GM12878 (cell line): ENCODE results near the gene NCAM1. TPM values are rescaled to one million over a fixed set of nuclear protein-coding genes. Genes with fewer than 3 reads are reported as not detected.

Source experiments
- ATAC-seq: fragments of 200-7000 bp; cut with Tn5 transposase; 3 replicates; pipeline ENCODE4 v1.9.1; 2020; ENCODE audit warnings: mild to moderate bottlenecking, moderate library complexity
- BruUV-seq: library from RNA; stranded (reverse); fragments of 400-500 nt; replicated peaks from 2 replicates; lab custom pipeline; 2021; lab: Mats Ljungman, UMichigan
- CTCF ChIA-PET: fragments of 300-600 bp; sonication (Branson Sonifier 250); formaldehyde crosslinking; extraction: SDS; loops from one replicate; lab custom pipeline; 2021; ENCODE audit warnings: inconsistent platforms; lab: Yijun Ruan, JAX
- POLR2A ChIA-PET: fragments of 350-600 bp; formaldehyde crosslinking; extraction: SDS; loops from one replicate; lab custom pipeline; 2021; ENCODE audit warnings: inconsistent platforms; lab: Charles Lee
- RAD21 ChIA-PET: fragments of 300-600 bp; sonication (Branson Sonifier 250); formaldehyde crosslinking; loops from one replicate; lab custom pipeline; 2023; ENCODE audit warnings: antibody characterized with exemption; ENCODE audit not compliant: unreplicated experiment; lab: Charles Lee
- SMC1A ChIA-PET: fragments of 300-600 bp; sonication (Branson Sonifier 250); formaldehyde crosslinking; loops from one replicate; lab custom pipeline; 2023; ENCODE audit not compliant: unreplicated experiment, uncharacterized antibody; lab: Charles Lee
- DNase-seq: peaks from one replicate; pipeline ENCODE4 v3.0.0-alpha.2; 2011; ENCODE audit warnings: low read depth, low spot score
- FAIRE-seq: peaks from 3 replicates; lab custom pipeline; 2011; peaks lifted over from hg19 to GRCh38; lab: Jason Lieb, UNC
- H2AFZ ChIP-seq: 2 replicates; pipeline ENCODE4 v1.6.0; 2011; ENCODE audit warnings: low read depth, low read length, control low read depth; ENCODE audit not compliant: control insufficient read depth
- H3K27ac ChIP-seq: 2 replicates; pipeline ENCODE4 v1.5.1; 2011; ENCODE audit warnings: control low read depth; ENCODE audit not compliant: control insufficient read depth, insufficient read depth
- H3K27me3 ChIP-seq, 2 experiments: replicated peaks in 1 of 2; 2 replicates each; pipeline versions ENCODE4 v1.6.0 to v1.6.1; 2011; ENCODE audit warnings: low read length in 1 of 2; ENCODE audit not compliant: control insufficient read depth in 2 of 2, insufficient read depth in 2 of 2
- H3K36me3 ChIP-seq, 2 experiments: 2 replicates each; pipeline ENCODE4 v1.5.1; 2011; ENCODE audit warnings: low read length in 1 of 2; ENCODE audit not compliant: control insufficient read depth in 2 of 2, insufficient read depth in 2 of 2
- H3K4me1 ChIP-seq: 2 replicates; pipeline ENCODE4 v1.6.1; 2011; ENCODE audit warnings: mild to moderate bottlenecking, low read length, moderate library complexity, mixed read lengths; ENCODE audit not compliant: control insufficient read depth, insufficient read depth
- H3K4me2 ChIP-seq: 2 replicates; pipeline ENCODE4 v1.6.0; 2011; ENCODE audit warnings: control low read depth; ENCODE audit not compliant: control insufficient read depth, insufficient read depth
- H3K4me3 ChIP-seq: fragments of 200-600 bp; sonication (generic); 2 replicates; pipeline ENCODE4 v1.5.1; 2016
- H3K79me2 ChIP-seq: 2 replicates; pipeline ENCODE4 v1.6.0; 2011; ENCODE audit warnings: low read length; ENCODE audit not compliant: control insufficient read depth, insufficient read depth
- H3K9ac ChIP-seq: 2 replicates; pipeline ENCODE4 v1.8.0; 2011; ENCODE audit warnings: low read length, control low read depth, mixed read lengths; ENCODE audit not compliant: control insufficient read depth, insufficient read depth
- H3K9me3 ChIP-seq: replicated peaks from 3 replicates; pipeline ENCODE4 v1.5.1; 2011; ENCODE audit warnings: mild to moderate bottlenecking, low read length; ENCODE audit not compliant: control insufficient read depth, insufficient read depth
- H4K20me1 ChIP-seq: 2 replicates; pipeline ENCODE4 v1.6.0; 2011; ENCODE audit not compliant: control insufficient read depth, insufficient read depth
- ATF3 ChIP-seq: IDR thresholded peaks from 2 replicates; pipeline ENCODE4 v1.6.1; 2011; ENCODE audit warnings: low read depth, mild to moderate bottlenecking, low read length, moderate library complexity, borderline replicate concordance; ENCODE audit errors: extremely low read depth
- IRF3 ChIP-seq: fragments of 450-650 bp; IDR thresholded peaks from 2 replicates; pipeline ENCODE4 v1.6.1; 2014; ENCODE audit warnings: mild to moderate bottlenecking
- MYB ChIP-seq: fragments of 150-350 bp; IDR thresholded peaks from 2 replicates; pipeline ENCODE4 v1.6.1; 2014; ENCODE audit warnings: mild to moderate bottlenecking, low read depth, low read length, borderline replicate concordance
- NFIC ChIP-seq: IDR thresholded peaks from 2 replicates; pipeline ENCODE4 v1.6.1; 2012; ENCODE audit warnings: low read depth, mild to moderate bottlenecking, inconsistent platforms, low read length, moderate library complexity
- RB1 ChIP-seq: fragments of 450-650 bp; formaldehyde crosslinking; IDR thresholded peaks from 2 replicates; pipeline ENCODE4 v1.6.1; 2017; ENCODE audit warnings: mild to moderate bottlenecking, borderline replicate concordance
- WGBS: methylation state at CpG from one replicate; pipeline ENCODE4 v1.1.6; 2016; ENCODE audit warnings: low lambda C conversion rate; ENCODE audit not compliant: insufficient replicate concordance, insufficient coverage; ENCODE audit errors: missing lambda C conversion rate; 5-methylcytosine and 5-hydroxymethylcytosine counted together
- in situ Hi-C: fragments of 300-500 bp; cut with MboI; formaldehyde crosslinking; loops from 9 replicates; pipeline ENCODE4 v1.14.3; 2018; ENCODE audit warnings: mixed read lengths
- intact Hi-C: fragments of 100-400 bp; cut with micrococcal nuclease; formaldehyde crosslinking; loops from one replicate; pipeline ENCODE4 v1.14.2; 2022; ENCODE audit not compliant: unreplicated experiment
- polyA plus RNA-seq, 11 experiments: library from polyadenylated mRNA; depleted of rRNA in 4 of 11; unstranded in 6 of 11; stranded (reverse) in 5 of 11; fragments of >200 nt; fragmentation: Nextera tagmentation in 4 of 11; fragmentation: Illumina TruSeq in 1 of 11; extraction: Ambion mirVana in 4 of 11; extraction: Trizol in 1 of 11; gene quantifications; 1 replicate in 1 of 11; 2 replicates in 10 of 11; pipeline versions ENCODE4 v1.2.1 to v1.2.3, GENCODE V29; 2011 to 2016; ENCODE audit warnings: inconsistent platforms in 2 of 11, missing spikeins in 2 of 11, low read depth in 1 of 11
- total RNA-seq, 4 experiments: library from RNA; depleted of rRNA in 3 of 4; stranded (reverse); fragments of >200 nt in 3 of 4; fragmentation: Illumina TruSeq in 1 of 4; extraction: Trizol in 1 of 4; gene quantifications; 2 replicates each; pipeline versions ENCODE4 v1.2.1 to v1.2.3, GENCODE V29; 2013 to 2021
- TF ChIP-seq, protein P1 (sequence below): fragments of 450-650 bp; IDR thresholded peaks from 2 replicates; pipeline ENCODE4 v1.6.1; 2018; ENCODE audit warnings: mild to moderate bottlenecking, low read depth, moderate library complexity; ENCODE audit not compliant: partially characterized antibody

Gene NCAM1
- total and polyA plus RNA-seq, 10 of the 15 experiments (the other 5 are each of a cell fraction or from before 2014, with no cell fraction given), result 0.10 to 0.23 (median 0.11) TPM; not detected in 7

GRCh38 chr11:112966561-112966960, 5.3 kb downstream of the NCAM1 start (continued):
- TF ChIP-seq, protein P1, sequence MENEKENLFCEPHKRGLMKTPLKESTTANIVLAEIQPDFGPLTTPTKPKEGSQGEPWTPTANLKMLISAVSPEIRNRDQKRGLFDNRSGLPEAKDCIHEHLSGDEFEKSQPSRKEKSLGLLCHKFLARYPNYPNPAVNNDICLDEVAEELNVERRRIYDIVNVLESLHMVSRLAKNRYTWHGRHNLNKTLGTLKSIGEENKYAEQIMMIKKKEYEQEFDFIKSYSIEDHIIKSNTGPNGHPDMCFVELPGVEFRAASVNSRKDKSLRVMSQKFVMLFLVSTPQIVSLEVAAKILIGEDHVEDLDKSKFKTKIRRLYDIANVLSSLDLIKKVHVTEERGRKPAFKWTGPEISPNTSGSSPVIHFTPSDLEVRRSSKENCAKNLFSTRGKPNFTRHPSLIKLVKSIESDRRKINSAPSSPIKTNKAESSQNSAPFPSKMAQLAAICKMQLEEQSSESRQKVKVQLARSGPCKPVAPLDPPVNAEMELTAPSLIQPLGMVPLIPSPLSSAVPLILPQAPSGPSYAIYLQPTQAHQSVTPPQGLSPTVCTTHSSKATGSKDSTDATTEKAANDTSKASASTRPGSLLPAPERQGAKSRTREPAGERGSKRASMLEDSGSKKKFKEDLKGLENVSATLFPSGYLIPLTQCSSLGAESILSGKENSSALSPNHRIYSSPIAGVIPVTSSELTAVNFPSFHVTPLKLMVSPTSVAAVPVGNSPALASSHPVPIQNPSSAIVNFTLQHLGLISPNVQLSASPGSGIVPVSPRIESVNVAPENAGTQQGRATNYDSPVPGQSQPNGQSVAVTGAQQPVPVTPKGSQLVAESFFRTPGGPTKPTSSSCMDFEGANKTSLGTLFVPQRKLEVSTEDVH, result no peak
- TF ChIP-seq NFIC (no peak), RB1 (no peak), MYB (no peak)
- TF ChIP-seq, all 136 proteins: peak for 0

DNA sequence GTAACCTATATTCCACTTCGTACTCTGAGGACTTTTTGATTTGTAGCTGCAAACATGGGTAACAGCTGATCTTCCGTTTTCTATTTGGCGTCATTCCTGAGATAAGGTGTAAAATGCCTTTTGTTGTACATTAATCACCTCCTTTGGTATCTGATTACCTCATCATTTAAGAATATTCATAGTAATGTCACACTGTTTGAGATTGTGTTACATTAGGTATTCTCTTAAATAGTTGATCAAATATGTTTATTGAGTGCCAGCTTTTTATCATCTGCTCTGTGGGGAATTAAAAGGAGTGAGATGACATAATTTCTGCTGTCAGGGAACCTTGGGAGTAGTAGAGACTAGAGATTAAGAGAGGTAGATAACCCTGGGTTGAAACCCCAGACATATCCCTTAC, 5.9 kb downstream of the NCAM1 start:
- BruUV-seq, result no TSS peak
- no peak overlapping the region for H3K4me3 ChIP-seq
- intact Hi-C loops (no loop called here), in situ Hi-C loops (no loop called here)
- no peak overlapping the region for H3K27ac ChIP-seq
- RAD21 ChIA-PET, result no interaction called here
- SMC1A ChIA-PET, result interaction anchor here (0.6 kb wide), 1 partner anchor 530 kb away, joined by 3 read pairs; no protein-coding TSS in a partner anchor
- WGBS, result 52% methylated on average over 3 of the region's 3 CpGs
- H3K4me2 ChIP-seq, result no peak overlapping the region
- no peaks in the 10 kb centered on the region for H3K9me3 ChIP-seq
- no peak overlapping the region for H2AFZ ChIP-seq
- TF ChIP-seq IRF3 (no peak), ATF3 (no peak)
- H3K79me2 ChIP-seq, result no peaks in the 10 kb centered on the region
- H3K9ac ChIP-seq, result no peak overlapping the region
- no peaks in the 10 kb centered on the region for H3K36me3 ChIP-seq
- CTCF ChIA-PET, result no interaction called here
- no peaks in the 10 kb centered on the region for H3K4me1 ChIP-seq
- ATAC-seq, result no peak
- peaks cover under 1 to 2% of the 10 kb centered on the region in 2 experiments for H3K27me3 ChIP-seq
- H4K20me1 ChIP-seq, result no peaks in the 10 kb centered on the region
- no peak for FAIRE-seq
- POLR2A ChIA-PET, result no interaction called here
- DNase-seq, result no peak
